Peyer's patch (tissue), 4 donors: ENCODE measurements around the gene ARHGAP27. TPM values are rescaled to one million over a fixed set of nuclear protein-coding genes. Genes with fewer than 3 reads are reported as not detected.
"Not testable (repeated sequence)": the region's sequence is repeated elsewhere in the genome, so short reads cannot be mapped to it uniquely, and the experiment has no call there.

Experiments
- DNase-seq, 3 donors: peaks; one replicate each; pipeline ENCODE4 v3.0.0-alpha.2; 2017 to 2019
- H3K27ac ChIP-seq, 4 donors: fragments of 200-600 bp; sonication (generic); one replicate each; pipeline ENCODE4 v1.5.1; 2016 to 2019
- H3K27me3 ChIP-seq, 2 donors: fragments of 200-600 bp; sonication (generic); one replicate each; pipeline ENCODE4 v1.5.1; 2019
- H3K36me3 ChIP-seq, 3 donors: fragments of 200-600 bp; sonication (generic); one replicate each; pipeline ENCODE4 v1.5.1; 2016 to 2019
- H3K4me1 ChIP-seq, 4 donors: fragments of 200-600 bp; sonication (generic); one replicate each; pipeline ENCODE4 v1.5.1; 2016 to 2019
- H3K4me3 ChIP-seq, 4 donors: fragments of 200-600 bp; sonication (generic); 1 replicate in 3 of 4; 2 replicates in 1 of 4; pipeline ENCODE4 v1.5.1; 2016 to 2019; ENCODE audit warnings: mild to moderate bottlenecking in 1 of 4
- H3K9me3 ChIP-seq, 4 donors: fragments of 200-600 bp; sonication (generic); one replicate each; pipeline ENCODE4 v1.5.1; 2016 to 2019; ENCODE audit warnings: mild to moderate bottlenecking in 1 of 4
- CTCF ChIP-seq, 6 experiments: fragments of 450-650 bp in 4 of 6; fragments of 200-600 bp in 2 of 6; sonication (generic) in 1 of 6; IDR thresholded peaks; one replicate each; pipeline ENCODE4 v1.5.1; 2017 to 2019; ENCODE audit warnings: antibody characterized with exemption in 6 of 6, mild to moderate bottlenecking in 3 of 6, moderate library complexity in 1 of 6
- POLR2A ChIP-seq, 2 donors: fragments of 450-650 bp; IDR thresholded peaks; one replicate each; pipeline ENCODE4 v1.5.1; 2017; ENCODE audit warnings: antibody characterized with exemption in 2 of 2, mild to moderate bottlenecking in 2 of 2, moderate library complexity in 2 of 2
- total RNA-seq, 4 donors: library from RNA; depleted of rRNA; stranded (reverse); fragments of >200 nt; gene quantifications; one replicate each; pipeline ENCODE4 v1.1.0, GENCODE V29; 2016

Gene ARHGAP27
- total RNA-seq, 4 donors from 2014 or later, result 112 to 385 (median 258) TPM

- Histone ChIP-seq H3K36me3 (no peaks in the 10 kb centered on the region), H3K27me3 (no peaks in the 10 kb centered on the region), H3K9me3 (no peaks in the 10 kb centered on the region), H3K27ac (no peak overlapping the region), H3K4me1 (no peaks in the 10 kb centered on the region), H3K4me3 (no peak overlapping the region)
- peak in 1 of 3 donors; percentile 1 for DNase-seq
- no peak for TF ChIP-seq CTCF (IDR thresholded peaks at IDR 0.05)
- no peak for TF ChIP-seq POLR2A (IDR thresholded peaks at IDR 0.05)
Measured at GRCh38 chr17:45347444-45347843, 85.2 kb downstream of the ARHGAP27 start.

DNA sequence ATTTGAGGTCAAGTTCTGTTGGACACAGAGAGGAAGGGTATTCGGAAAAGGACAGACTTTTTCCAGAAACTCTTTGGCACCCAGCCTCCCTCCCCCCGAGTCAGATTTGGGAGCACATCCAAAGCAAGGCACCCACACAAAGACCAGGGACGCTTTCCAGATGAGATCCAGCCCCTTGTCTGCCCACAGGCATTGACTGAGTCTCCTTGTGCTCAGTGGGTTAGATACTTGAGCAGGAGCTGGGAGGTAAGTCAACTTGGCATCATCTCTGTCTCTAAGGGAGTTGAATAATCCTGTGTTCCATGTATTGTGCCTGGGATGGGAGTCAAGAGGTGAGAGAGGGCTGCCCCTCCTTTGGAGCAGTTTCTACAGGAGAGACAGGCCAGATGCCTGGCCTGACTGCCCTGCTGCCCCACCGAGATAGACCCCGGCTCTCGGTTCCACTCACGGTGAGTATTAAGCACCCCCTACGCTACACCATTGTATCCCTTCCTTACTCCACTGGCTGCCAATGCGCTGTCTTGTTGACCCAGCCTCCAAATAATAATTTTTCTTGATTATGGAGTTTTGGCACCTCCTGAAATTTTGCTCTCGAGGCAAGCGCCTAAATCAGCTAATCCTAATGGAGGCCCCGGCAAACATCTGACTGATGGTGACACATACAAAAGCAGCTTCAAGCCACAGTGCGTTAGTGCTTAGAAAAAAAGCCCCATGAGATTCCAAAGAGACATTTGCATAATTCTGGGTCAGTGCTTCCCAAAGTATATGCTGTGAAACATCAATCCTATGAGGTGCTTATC lies 86.3 kb downstream of the ARHGAP27 start:
- no peak for TF ChIP-seq CTCF (IDR thresholded peaks at IDR 0.05)
- TF ChIP-seq POLR2A (IDR thresholded peaks at IDR 0.05), result no peak

GRCh38 chr17:45345554-45346215 lies 87.0 kb downstream of the ARHGAP27 start:
- Histone ChIP-seq H3K27me3 (no peaks in the 10 kb centered on the region), H3K36me3 (no peaks in the 10 kb centered on the region), H3K4me1 (no peaks in the 10 kb centered on the region), H3K27ac (peak overlapping the region in 3 of 4 donors; percentile 16 to 49 (median 22)), H3K9me3 (no peaks in the 10 kb centered on the region), H3K4me3 (no peak overlapping the region)
- TF ChIP-seq CTCF (IDR thresholded peaks at IDR 0.05), result no peak
- no peak for TF ChIP-seq POLR2A (IDR thresholded peaks at IDR 0.05)
- DNase-seq, result peak in 1 of 3 donors; percentile 44

More for the DNA sequence above, 86.3 kb downstream of the ARHGAP27 start:
- Histone ChIP-seq H3K4me1 (no peaks in the 10 kb centered on the region), H3K9me3 (no peaks in the 10 kb centered on the region), H3K4me3 (no peak overlapping the region), H3K36me3 (no peaks in the 10 kb centered on the region), H3K27me3 (no peaks in the 10 kb centered on the region), H3K27ac (peak overlapping the region in 3 of 4 donors; percentile 31 to 49 (median 47))
- DNase-seq, result peak in 1 of 3 donors; percentile 41

DNA sequence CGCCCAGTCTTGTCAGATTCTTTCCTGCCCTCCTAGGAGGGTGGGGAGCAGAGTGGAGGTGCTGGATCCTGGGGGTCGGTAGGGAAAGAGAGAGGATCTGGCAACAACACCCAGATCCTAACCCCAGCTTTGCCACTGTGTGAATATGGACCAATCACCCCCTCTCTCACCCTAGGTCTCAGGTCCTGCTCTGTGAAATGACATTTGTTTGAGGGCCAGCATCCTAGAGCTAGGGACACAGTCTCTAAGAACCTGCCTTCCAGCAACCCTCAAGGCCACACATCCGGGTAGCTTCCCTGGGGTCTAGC lies 87.5 kb downstream of the ARHGAP27 start:
- Histone ChIP-seq H3K27me3 (no peaks in the 10 kb centered on the region), H3K4me3 (no peak overlapping the region), H3K36me3 (no peaks in the 10 kb centered on the region), H3K27ac (peak overlapping the region in 3 of 4 donors; percentile 16 to 49 (median 22)), H3K4me1 (no peaks in the 10 kb centered on the region), H3K9me3 (no peaks in the 10 kb centered on the region)
- TF ChIP-seq CTCF (IDR thresholded peaks at IDR 0.05), result no peak
- no peak for TF ChIP-seq POLR2A (IDR thresholded peaks at IDR 0.05)
- no peak for DNase-seq

GRCh38 chr17:45343967-45344664 lies 88.6 kb downstream of the ARHGAP27 start:
- peak in 1 of 3 donors; percentile 13 for DNase-seq

More at GRCh38 chr17:45343967-45344664, 88.6 kb downstream of the ARHGAP27 start:
- H3K4me3 ChIP-seq, H3K36me3 ChIP-seq, H3K27ac ChIP-seq, H3K4me1 ChIP-seq, H3K9me3 ChIP-seq, H3K27me3 ChIP-seq: not testable (repeated sequence)

Other genes starting within 250 kb of the ARHGAP27 start
- gene FMNL1, start 211.0 kb downstream of the ARHGAP27 start, total RNA-seq, result 10 to 100 TPM in 3 of 4 donors, 1 to 10 TPM in 1; 9.3 to 45.4 (median 15.8) TPM
- not detected for gene SPATA32, start 170.8 kb downstream of the ARHGAP27 start, total RNA-seq
- 10 to 100 TPM; 16.5 to 30.4 (median 24.7) TPM for gene MAP3K14, start 115.8 kb downstream of the ARHGAP27 start, total RNA-seq
- gene PLEKHM1, start 57.9 kb upstream of the ARHGAP27 start, total RNA-seq, result 100 to 1,000 TPM in 1 of 4 donors, 10 to 100 TPM in 3; 45.4 to 130 (median 71.7) TPM